ENCODE measurements around the gene ALMS1.

The ALMS1 gene

DNA sequence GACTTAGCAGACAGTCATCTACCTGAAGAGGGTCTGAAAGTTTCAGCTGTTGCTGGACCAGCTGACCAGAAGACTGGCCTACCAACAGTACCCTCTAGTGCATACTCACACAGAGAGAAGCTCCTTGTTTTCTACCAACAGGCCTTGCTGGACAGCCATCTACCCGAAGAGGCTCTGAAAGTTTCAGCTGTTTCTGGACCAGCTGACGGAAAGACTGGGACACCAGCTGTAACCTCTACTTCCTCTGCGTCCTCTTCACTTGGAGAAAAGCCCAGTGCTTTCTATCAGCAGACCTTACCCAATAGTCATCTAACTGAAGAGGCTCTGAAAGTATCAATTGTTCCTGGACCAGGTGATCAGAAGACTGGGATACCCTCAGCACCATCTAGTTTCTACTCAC, 63.2 kb downstream of the ALMS1 start:
- H3K27ac ChIP-seq (ENCODE audit: low read depth, low read length): no peak overlapping the region
- no peaks in the 10 kb centered on the region for H4K20me1 ChIP-seq (ENCODE audit: low read depth, low read length)
- H3K9ac ChIP-seq (ENCODE audit: low read length): no peak overlapping the region
- H3K4me2 ChIP-seq (ENCODE audit: low read depth, low read length, poor library complexity, severe bottlenecking): no peak overlapping the region
- no peaks in the 10 kb centered on the region for H3K27me3 ChIP-seq (ENCODE audit: low read length)
- H2AFZ ChIP-seq (ENCODE audit: low read depth, low read length, severe bottlenecking): no peak overlapping the region
- no peaks in the 10 kb centered on the region for H3K36me3 ChIP-seq (ENCODE audit: low read length)
- H3F3A ChIP-seq (ENCODE audit: insufficient read depth): no peaks in the 10 kb centered on the region
- no peak overlapping the region for H3K4me3 ChIP-seq (ENCODE audit: insufficient read depth, low read length, poor library complexity, severe bottlenecking)
- H3K9me2 ChIP-seq (replicated peaks; ENCODE audit: insufficient read depth, low read length): no peaks in the 10 kb centered on the region
- no peaks in the 10 kb centered on the region for H3K79me2 ChIP-seq (ENCODE audit: insufficient read depth, low read length)
- TF ChIP-seq CTCF (IDR thresholded peaks at IDR 0.05; ENCODE audit: insufficient read depth, low read length, poor library complexity, severe bottlenecking) (no peak), EZH2phosphoT487 (conservative IDR thresholded peaks at IDR 0.05; ENCODE audit: low read length) (no peak)
- H3K9me3 ChIP-seq (ENCODE audit: insufficient read depth, low read length): no peaks in the 10 kb centered on the region

GRCh38 chr2:73449404-73449803, 63.8 kb downstream of the ALMS1 start:
- TF ChIP-seq CTCF (IDR thresholded peaks at IDR 0.05; ENCODE audit: insufficient read depth, low read length, poor library complexity, severe bottlenecking): no peak
- TF ChIP-seq EZH2phosphoT487 (conservative IDR thresholded peaks at IDR 0.05; ENCODE audit: low read length): no peak
- no peaks in the 10 kb centered on the region for H4K20me1 ChIP-seq (ENCODE audit: low read depth, low read length)
- H3K4me2 ChIP-seq (ENCODE audit: low read depth, low read length, poor library complexity, severe bottlenecking): no peak overlapping the region
- H3K36me3 ChIP-seq (ENCODE audit: low read length): no peaks in the 10 kb centered on the region
- H3K9me3 ChIP-seq (ENCODE audit: insufficient read depth, low read length): no peaks in the 10 kb centered on the region
- no peak overlapping the region for H2AFZ ChIP-seq (ENCODE audit: low read depth, low read length, severe bottlenecking)
- H3K27me3 ChIP-seq (ENCODE audit: low read length): no peaks in the 10 kb centered on the region
- no peak overlapping the region for H3K27ac ChIP-seq (ENCODE audit: low read depth, low read length)
- H3K4me3 ChIP-seq (ENCODE audit: insufficient read depth, low read length, poor library complexity, severe bottlenecking): no peak overlapping the region
- H3K9me2 ChIP-seq (replicated peaks; ENCODE audit: insufficient read depth, low read length): no peaks in the 10 kb centered on the region
- H3F3A ChIP-seq (ENCODE audit: insufficient read depth): no peaks in the 10 kb centered on the region
- H3K9ac ChIP-seq (ENCODE audit: low read length): no peak overlapping the region
- H3K79me2 ChIP-seq (ENCODE audit: insufficient read depth, low read length): no peaks in the 10 kb centered on the region

GRCh38 chr2:73451263-73451972, 65.8 kb downstream of the ALMS1 start:
- Histone ChIP-seq H2AFZ (ENCODE audit: low read depth, low read length, severe bottlenecking) (no peak overlapping the region), H3K79me2 (ENCODE audit: insufficient read depth, low read length) (no peaks in the 10 kb centered on the region), H3K9me3 (ENCODE audit: insufficient read depth, low read length) (no peaks in the 10 kb centered on the region), H4K20me1 (ENCODE audit: low read depth, low read length) (no peaks in the 10 kb centered on the region), H3K4me3 (ENCODE audit: insufficient read depth, low read length, poor library complexity, severe bottlenecking) (no peak overlapping the region), H3K4me2 (ENCODE audit: low read depth, low read length, poor library complexity, severe bottlenecking) (no peak overlapping the region), H3F3A (ENCODE audit: insufficient read depth) (no peaks in the 10 kb centered on the region), H3K9ac (ENCODE audit: low read length) (no peak overlapping the region), H3K27ac (ENCODE audit: low read depth, low read length) (no peak overlapping the region), H3K9me2 (replicated peaks; ENCODE audit: insufficient read depth, low read length) (no peaks in the 10 kb centered on the region), H3K27me3 (ENCODE audit: low read length) (no peaks in the 10 kb centered on the region), H3K36me3 (ENCODE audit: low read length) (no peaks in the 10 kb centered on the region)
- TF ChIP-seq CTCF (IDR thresholded peaks at IDR 0.05; ENCODE audit: insufficient read depth, low read length, poor library complexity, severe bottlenecking) (no peak), EZH2phosphoT487 (conservative IDR thresholded peaks at IDR 0.05; ENCODE audit: low read length) (no peak)
